Activated CD8-positive, alpha-beta memory T cell treated with anti-CD3 and anti-CD28 coated beads, Interleukin-2, amount 50 U/mL, for 1 hour (primary cell): ENCODE results near the gene ZNF543.
"Not testable (repeated sequence)": the region's sequence is repeated elsewhere in the genome, so short reads cannot be mapped to it uniquely, and the experiment has no call there.

Experiments
- DNase-seq: peaks from one replicate; pipeline ENCODE4 v3.0.0-alpha.2; 2020; ENCODE audit errors: extremely low read depth

The ZNF543 gene

DNA sequence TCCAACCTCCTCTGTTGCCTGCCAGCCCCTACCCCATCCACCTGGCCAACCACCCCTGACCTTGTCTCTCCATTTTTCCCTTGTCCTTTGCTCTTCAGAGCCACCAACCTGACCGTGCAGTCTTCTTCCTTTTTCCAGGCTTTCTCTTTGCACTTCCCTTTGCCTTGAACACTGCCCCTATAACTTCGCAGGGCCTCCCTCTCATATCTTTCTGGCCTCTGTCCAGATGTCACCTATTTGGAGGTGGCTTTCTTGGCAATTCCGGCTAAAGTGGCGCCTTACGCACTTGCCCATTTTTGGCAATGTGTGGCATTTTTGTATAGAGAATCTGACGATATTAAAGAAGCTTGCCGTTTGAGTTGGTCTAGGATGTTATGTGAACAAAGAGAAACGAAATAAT lies 844 bp downstream of the ZNF543 start:
- no peak for DNase-seq

- no peak for DNase-seq
These were observed 1.5 kb downstream of the ZNF543 start for GRCh38 chr19:57321751-57322150.

DNA sequence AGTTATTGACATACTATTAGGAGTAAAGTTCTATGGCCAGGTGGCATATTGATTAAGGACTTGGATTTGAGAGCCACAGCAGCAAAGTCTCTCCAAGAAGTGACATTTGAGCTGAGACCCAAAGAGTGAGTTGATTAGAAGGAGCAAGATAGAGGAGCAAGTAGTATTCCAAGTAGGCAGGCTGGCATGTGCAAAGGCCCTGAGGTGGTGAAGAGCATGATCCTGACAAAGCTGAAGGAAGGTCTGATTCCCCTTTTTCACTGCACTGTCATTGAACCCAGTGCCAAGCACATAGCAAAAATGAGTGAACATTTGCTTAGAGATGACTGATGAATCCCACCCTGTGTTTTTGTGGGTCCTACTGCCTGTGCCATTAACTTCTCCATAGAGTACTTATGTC lies 4.7 kb downstream of the ZNF543 start:
- no peak for DNase-seq

GRCh38 chr19:57327993-57328392 lies 7.7 kb downstream of the ZNF543 start:
- DNase-seq: no peak

GRCh38 chr19:57334191-57334590 lies 13.9 kb downstream of the ZNF543 start:
- no peak for DNase-seq

- no peak for DNase-seq
These were observed 18.6 kb downstream of the ZNF543 start for GRCh38 chr19:57338877-57339276.

DNA sequence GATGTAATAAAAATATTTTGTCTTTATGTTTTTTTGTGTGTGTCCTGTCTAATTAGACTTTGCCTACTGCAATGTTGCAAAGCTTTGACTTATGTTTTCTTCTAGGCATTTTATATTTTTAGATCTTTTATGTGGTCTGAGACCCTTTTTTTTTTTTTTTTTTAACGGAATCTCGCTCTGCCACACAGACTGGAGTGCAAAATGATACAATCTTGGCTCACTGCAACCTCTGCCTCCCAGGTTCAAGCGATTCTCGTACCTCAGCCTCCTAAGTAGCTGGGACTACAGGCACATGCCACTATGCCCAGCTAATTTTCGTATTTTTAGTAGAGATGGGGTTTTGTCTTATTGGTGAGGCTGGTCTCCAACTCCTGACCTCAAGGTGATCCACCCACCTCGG lies 22.3 kb downstream of the ZNF543 start:
- DNase-seq: no peak

GRCh38 chr19:57348136-57348535 lies 27.9 kb downstream of the ZNF543 start:
- no peak for DNase-seq

- DNase-seq: peak; percentile 54
These were observed 30.9 kb downstream of the ZNF543 start, which contains the start of gene ZNF304 for GRCh38 chr19:57350877-57351805. Gene ZNF304 (plus strand): TSS chr19:57351271. CDS start chr19:57351665, 394 bp downstream.

- DNase-seq: no peak
These were observed 31.6 kb downstream of the ZNF543 start for GRCh38 chr19:57351867-57352266.

GRCh38 chr19:57355916-57356315 lies 35.6 kb downstream of the ZNF543 start:
- DNase-seq: no peak

DNA sequence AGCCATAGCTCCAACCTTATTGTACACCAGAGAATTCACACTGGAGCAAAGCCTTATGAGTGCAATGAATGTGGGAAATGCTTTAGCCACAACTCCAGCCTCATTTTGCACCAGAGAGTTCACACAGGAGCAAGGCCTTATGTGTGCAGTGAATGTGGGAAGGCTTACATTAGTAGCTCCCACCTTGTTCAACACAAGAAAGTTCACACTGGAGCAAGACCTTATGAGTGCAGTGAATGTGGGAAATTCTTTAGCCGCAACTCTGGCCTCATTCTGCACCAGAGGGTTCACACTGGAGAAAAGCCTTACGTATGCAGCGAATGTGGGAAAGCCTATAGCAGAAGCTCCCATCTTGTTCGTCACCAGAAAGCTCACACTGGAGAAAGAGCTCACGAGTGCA lies 37.1 kb downstream of the ZNF543 start:
- no peak for DNase-seq

DNA sequence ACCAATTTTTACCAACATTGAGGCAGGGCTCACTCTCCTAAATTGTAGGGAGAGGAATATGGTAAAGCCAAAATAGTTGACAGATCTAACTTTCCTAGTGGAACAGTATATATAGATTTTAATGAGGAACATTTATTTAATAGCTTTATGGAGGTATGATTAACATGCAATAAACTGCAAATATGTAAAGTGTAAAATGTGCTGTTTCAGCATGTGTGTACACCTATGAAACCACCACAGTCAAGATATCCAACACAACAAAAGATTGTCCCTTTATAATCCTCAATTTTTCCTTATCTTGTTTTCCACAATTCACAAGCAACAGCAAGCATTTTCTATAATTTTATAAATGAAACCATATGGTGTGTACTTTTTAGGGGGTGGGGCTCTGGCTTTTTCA lies 39.0 kb downstream of the ZNF543 start:
- DNase-seq: no peak

DNA sequence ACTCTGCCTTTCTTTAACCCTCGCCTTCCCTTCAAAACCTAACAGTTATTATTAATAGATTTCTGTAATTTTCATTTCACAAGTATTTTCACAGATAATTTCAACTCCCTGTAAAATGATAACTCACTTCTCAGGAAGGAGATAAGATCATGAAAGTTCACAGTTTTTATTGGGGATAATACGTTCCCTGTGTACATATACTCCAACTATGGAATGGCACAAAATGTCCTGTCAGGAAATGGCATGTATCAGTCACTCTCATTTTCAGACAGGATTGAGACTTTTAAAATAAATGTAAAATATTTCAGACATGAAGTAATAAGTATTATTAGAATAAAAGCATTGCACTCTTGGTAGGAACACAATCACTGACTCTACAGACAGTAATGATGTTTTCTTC lies 42.1 kb downstream of the ZNF543 start:
- no peak for DNase-seq

GRCh38 chr19:57362997-57363687 lies 42.9 kb downstream of the ZNF543 start, which contains the start of the genes TRAPPC2B and ZNF547:
Gene TRAPPC2B (plus strand): TSS chr19:57363551. CDS start chr19:57364834, 1,283 bp downstream.
Gene ZNF547 (plus strand): TSS chr19:57363551. CDS start chr19:57368556, 5,005 bp downstream.
- DNase-seq: peak; percentile 94

GRCh38 chr19:57363688-57364181 lies 43.5 kb downstream of the ZNF543 start:
- no peak for DNase-seq

DNA sequence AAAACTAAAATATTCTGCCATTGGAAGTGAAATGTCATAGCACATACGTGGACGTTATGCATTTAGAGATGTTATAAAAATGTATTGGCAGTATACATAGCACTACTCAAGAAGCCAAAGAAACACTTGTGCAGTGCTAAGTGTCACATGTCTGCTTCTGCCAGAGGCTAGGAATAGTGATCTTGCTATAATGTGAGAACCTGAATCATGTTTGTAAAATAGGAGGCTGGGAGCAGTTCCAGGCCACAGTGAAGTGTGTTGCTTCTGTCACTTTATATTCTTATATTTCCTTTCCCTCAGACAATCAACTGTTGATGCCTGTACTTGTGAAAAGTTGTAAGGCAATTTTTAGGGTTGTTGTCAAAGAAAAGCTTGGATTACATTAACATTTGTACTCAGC lies 46.5 kb downstream of the ZNF543 start:
- DNase-seq: no peak

- no peak for DNase-seq
These were observed 53.9 kb downstream of the ZNF543 start for GRCh38 chr19:57374179-57374578.

- not testable (repeated sequence) for DNase-seq
These were observed 54.4 kb downstream of the ZNF543 start for GRCh38 chr19:57374647-57375046.

DNA sequence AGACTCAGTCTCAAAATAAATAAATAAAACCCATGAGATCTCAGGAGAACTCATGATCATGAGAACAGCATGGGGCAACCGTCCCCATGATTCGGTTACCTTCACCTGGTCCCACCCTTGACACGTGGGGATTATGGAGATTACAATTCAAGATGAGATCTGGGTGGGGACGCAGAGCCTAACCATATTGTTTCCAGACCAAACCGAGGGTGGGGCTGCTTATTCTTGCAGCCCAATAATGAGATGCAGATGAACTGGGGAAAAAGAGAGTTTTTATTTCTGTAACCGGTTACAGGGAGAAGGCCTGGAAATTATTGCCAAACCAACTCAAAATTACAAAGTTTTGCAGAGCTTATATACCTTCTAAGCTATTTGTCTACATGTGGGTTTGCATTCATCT lies 55.9 kb downstream of the ZNF543 start:
- DNase-seq: no peak

DNA sequence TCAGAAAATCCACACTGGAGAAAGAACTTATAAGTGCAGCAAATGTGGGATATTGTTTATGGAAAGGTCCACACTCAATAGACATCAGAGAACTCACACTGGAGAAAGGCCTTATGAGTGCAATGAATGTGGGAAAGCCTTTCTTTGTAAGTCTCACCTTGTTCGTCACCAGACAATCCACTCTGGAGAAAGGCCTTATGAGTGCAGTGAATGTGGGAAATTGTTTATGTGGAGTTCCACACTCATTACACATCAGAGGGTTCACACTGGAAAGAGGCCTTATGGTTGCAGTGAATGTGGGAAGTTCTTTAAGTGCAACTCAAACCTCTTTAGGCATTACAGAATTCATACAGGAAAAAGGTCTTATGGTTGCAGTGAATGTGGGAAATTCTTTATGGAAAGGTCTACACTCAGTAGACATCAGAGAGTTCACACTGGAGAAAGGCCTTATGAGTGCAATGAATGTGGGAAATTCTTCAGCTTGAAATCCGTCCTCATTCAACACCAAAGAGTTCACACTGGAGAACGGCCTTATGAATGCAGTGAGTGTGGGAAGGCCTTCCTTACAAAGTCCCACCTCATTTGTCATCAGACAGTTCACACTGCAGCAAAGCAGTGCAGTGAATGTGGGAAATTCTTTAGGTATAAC lies 57.4 kb downstream of the ZNF543 start:
- no peak for DNase-seq
